IPS DF 6.9 (cell line): ENCODE measurements around the gene STK32B.

Experiments used
- DNase-seq: peaks from one replicate; pipeline ENCODE4 v3.0.0-alpha.2; 2013; ENCODE audit warnings: low read depth, low spot score
- H3K27ac ChIP-seq: one replicate; pipeline ENCODE4 v1.5.1; 2013; ENCODE audit warnings: low read length, control low read depth
- H3K27me3 ChIP-seq: 2 replicates; pipeline ENCODE4 v1.6.1; 2013; ENCODE audit warnings: mild to moderate bottlenecking, low read length; ENCODE audit not compliant: control insufficient read depth, insufficient read depth
- H3K36me3 ChIP-seq: 2 replicates; pipeline ENCODE4 v1.6.1; 2013; ENCODE audit warnings: low read length; ENCODE audit not compliant: control insufficient read depth, insufficient read depth
- H3K4me1 ChIP-seq: 2 replicates; pipeline ENCODE4 v1.6.1; 2013; ENCODE audit warnings: low read length; ENCODE audit not compliant: control insufficient read depth, insufficient read depth
- H3K4me3 ChIP-seq: 2 replicates; pipeline ENCODE4 v1.5.1; 2013; ENCODE audit warnings: mild to moderate bottlenecking, low read length
- H3K9me3 ChIP-seq: 2 replicates; pipeline ENCODE4 v1.6.1; 2013; ENCODE audit warnings: low read length, inconsistent platforms; ENCODE audit not compliant: control insufficient read depth, insufficient read depth
- WGBS: extraction: QIAGEN DNeasy Blood & Tissue Kit; methylation state at CpG from one replicate; pipeline ENCODE4 v1.1.7; 2013; ENCODE audit warnings: mixed read lengths, missing lambda C conversion rate; ENCODE audit not compliant: insufficient read length, insufficient coverage; 5-methylcytosine and 5-hydroxymethylcytosine counted together

The STK32B gene

GRCh38 chr4:5460106-5460801 is 409.0 kb downstream of the STK32B start:
- DNase-seq = peak; percentile 29
- Histone ChIP-seq H3K4me3 (no peak overlapping the region), H3K9me3 (no peaks in the 10 kb centered on the region), H3K27me3 (no peaks in the 10 kb centered on the region), H3K36me3 (no peaks in the 10 kb centered on the region), H3K27ac (no peak overlapping the region), H3K4me1 (no peaks in the 10 kb centered on the region)
- no CpG with 5 or more reads among the region's 14 CpGs for WGBS

GRCh38 chr4:5461477-5461876 is 410.2 kb downstream of the STK32B start:
- Histone ChIP-seq H3K27ac (no peak overlapping the region), H3K4me3 (no peak overlapping the region), H3K36me3 (no peaks in the 10 kb centered on the region), H3K9me3 (no peaks in the 10 kb centered on the region), H3K4me1 (no peaks in the 10 kb centered on the region), H3K27me3 (no peaks in the 10 kb centered on the region)
- DNase-seq = no peak
- no CpG with 5 or more reads among the region's 13 CpGs for WGBS

GRCh38 chr4:5462254-5462835 is 411.1 kb downstream of the STK32B start:
- Histone ChIP-seq H3K9me3 (no peaks in the 10 kb centered on the region), H3K4me1 (no peaks in the 10 kb centered on the region)
- WGBS = no CpG with 5 or more reads among the region's 7 CpGs

GRCh38 chr4:5462896-5463295 is 411.6 kb downstream of the STK32B start:
- Histone ChIP-seq H3K4me1 (no peaks in the 10 kb centered on the region), H3K27ac (no peak overlapping the region), H3K9me3 (no peaks in the 10 kb centered on the region), H3K4me3 (no peak overlapping the region), H3K27me3 (no peaks in the 10 kb centered on the region), H3K36me3 (no peaks in the 10 kb centered on the region)
- no peak for DNase-seq
- WGBS = no CpG with 5 or more reads among the region's 14 CpGs

More at GRCh38 chr4:5462254-5462835, 411.1 kb downstream of the STK32B start:
- Histone ChIP-seq H3K36me3 (no peaks in the 10 kb centered on the region), H3K27me3 (no peaks in the 10 kb centered on the region), H3K27ac (no peak overlapping the region), H3K4me3 (no peak overlapping the region)
- no peak for DNase-seq

- Histone ChIP-seq H3K36me3 (no peaks in the 10 kb centered on the region), H3K4me1 (no peaks in the 10 kb centered on the region), H3K4me3 (no peak overlapping the region), H3K27me3 (no peaks in the 10 kb centered on the region), H3K9me3 (no peaks in the 10 kb centered on the region), H3K27ac (no peak overlapping the region)
- DNase-seq = no peak
- no CpG with 5 or more reads among the region's 1 CpG for WGBS
Measured at GRCh38 chr4:5463361-5463760, 412.1 kb downstream of the STK32B start.

- Histone ChIP-seq H3K4me3 (no peak overlapping the region), H3K27me3 (no peaks in the 10 kb centered on the region), H3K4me1 (no peaks in the 10 kb centered on the region), H3K9me3 (no peaks in the 10 kb centered on the region), H3K36me3 (no peaks in the 10 kb centered on the region), H3K27ac (no peak overlapping the region)
- WGBS = no CpG with 5 or more reads among the region's 15 CpGs
- no peak for DNase-seq
Measured at GRCh38 chr4:5463936-5464650, 412.8 kb downstream of the STK32B start.

- no CpG with 5 or more reads among the region's 4 CpGs for WGBS
- no peaks in the 10 kb centered on the region for H3K9me3 ChIP-seq
- DNase-seq = no peak
Measured at GRCh38 chr4:5465529-5465928, 414.2 kb downstream of the STK32B start.

GRCh38 chr4:5465956-5466355 is 414.7 kb downstream of the STK32B start:
- no peak for DNase-seq
- H3K4me1 ChIP-seq = no peaks in the 10 kb centered on the region; the same call in 1 of the 2 replicates
- no peaks in the 10 kb centered on the region for H3K36me3 ChIP-seq
- H3K4me3 ChIP-seq = no peak overlapping the region
- no peak overlapping the region for H3K27ac ChIP-seq
- whole genome bisulfite sequencing = no CpG with 5 or more reads among the region's 9 CpGs
- no peaks in the 10 kb centered on the region for H3K27me3 ChIP-seq
- no peaks in the 10 kb centered on the region for H3K9me3 ChIP-seq

More at GRCh38 chr4:5465529-5465928, 414.2 kb downstream of the STK32B start:
- no peaks in the 10 kb centered on the region for H3K27me3 ChIP-seq
- no peaks in the 10 kb centered on the region for H3K36me3 ChIP-seq
- no peaks in the 10 kb centered on the region; the same call in 1 of the 2 replicates for H3K4me1 ChIP-seq
- no peak overlapping the region for H3K27ac ChIP-seq
- H3K4me3 ChIP-seq = no peak overlapping the region

- WGBS = no CpG with 5 or more reads among the region's 13 CpGs
- Histone ChIP-seq H3K4me3 (no peak overlapping the region), H3K27ac (no peak overlapping the region)
Measured at GRCh38 chr4:5467111-5467510, 415.8 kb downstream of the STK32B start.

GRCh38 chr4:5469151-5469775 is 418.0 kb downstream of the STK32B start:
- no peaks in the 10 kb centered on the region for H3K36me3 ChIP-seq
- no peak for DNase-seq
- no peak overlapping the region for H3K4me3 ChIP-seq
- no peaks in the 10 kb centered on the region for H3K9me3 ChIP-seq
- no peaks in the 10 kb centered on the region for H3K27me3 ChIP-seq
- WGBS = no CpG with 5 or more reads among the region's 8 CpGs
- H3K27ac ChIP-seq = no peak overlapping the region
- H3K4me1 ChIP-seq = no peaks in the 10 kb centered on the region; the same call in 1 of the 2 replicates

More at GRCh38 chr4:5467111-5467510, 415.8 kb downstream of the STK32B start:
- no peaks in the 10 kb centered on the region for H3K9me3 ChIP-seq
- H3K36me3 ChIP-seq = no peaks in the 10 kb centered on the region
- no peak for DNase-seq
- no peaks in the 10 kb centered on the region; the same call in 1 of the 2 replicates for H3K4me1 ChIP-seq
- no peaks in the 10 kb centered on the region for H3K27me3 ChIP-seq
